A172 (cell line): Measurements from ENCODE around the gene TVP23A. TPM values are rescaled to one million over a fixed set of nuclear protein-coding genes. Genes with fewer than 3 reads are reported as not detected.
"Not testable (repeated sequence)": the region's sequence is repeated elsewhere in the genome, so short reads cannot be mapped to it uniquely, and the experiment has no call there.

ENCODE experiments used
- DNase-seq: peaks from one replicate; pipeline ENCODE4 v3.0.0-alpha.2; 2015; ENCODE audit warnings: low spot score
- total RNA-seq: library from RNA; depleted of rRNA; stranded (reverse); fragments of >200 nt; shearing (Covaris generic); gene quantifications from 2 replicates; pipeline ENCODE4 v1.2.3, GENCODE V29; 2014

TVP23A gene
- total RNA-seq, 1 experiment from 2014 or later: not detected

GRCh38 chr16:10751291-10751697 is 67.3 kb downstream of the TVP23A start:
- no peak for DNase-seq

- DNase-seq: no peak
Measured at GRCh38 chr16:10750793-10751192, 67.8 kb downstream of the TVP23A start.

GRCh38 chr16:10745841-10746240 is 72.8 kb downstream of the TVP23A start:
- no peak for DNase-seq

- no peak for DNase-seq
Measured at GRCh38 chr16:10744370-10745030, 74.1 kb downstream of the TVP23A start.

- peak; percentile 96 for DNase-seq
Measured at GRCh38 chr16:10743610-10744369, 74.8 kb downstream of the TVP23A start, which contains the start of gene NUBP1. Gene NUBP1, plus strand, starts transcription at chr16:10743842. Its CDS starts 22 bp downstream, at chr16:10743864.

- DNase-seq: no peak
Measured at GRCh38 chr16:10743227-10743609, 75.4 kb downstream of the TVP23A start.

- DNase-seq: no peak
Measured at GRCh38 chr16:10741844-10742243, 76.8 kb downstream of the TVP23A start.

- not testable (repeated sequence) for DNase-seq
Measured at GRCh38 chr16:10741249-10741648, 77.3 kb downstream of the TVP23A start.

GRCh38 chr16:10740845-10741208 is 77.8 kb downstream of the TVP23A start:
- DNase-seq: no peak

- no peak for DNase-seq
Measured at GRCh38 chr16:10740000-10740844, 78.4 kb downstream of the TVP23A start.

GRCh38 chr16:10738231-10739077 is 80.1 kb downstream of the TVP23A start:
- DNase-seq: peak; percentile 86

- DNase-seq: peak; percentile 71
Measured at GRCh38 chr16:10737068-10737625, 81.4 kb downstream of the TVP23A start.

- no peak for DNase-seq
Measured at GRCh38 chr16:10731790-10732189, 86.8 kb downstream of the TVP23A start.

GRCh38 chr16:10729104-10730048 is 89.2 kb downstream of the TVP23A start:
- peak; percentile 82 for DNase-seq

GRCh38 chr16:10728003-10728887 is 90.3 kb downstream of the TVP23A start:
- DNase-seq: no peak
